AG04450 (cell line): ENCODE measurements around the gene SENP3. TPM values are rescaled to one million over a fixed set of nuclear protein-coding genes. Genes with fewer than 3 reads are reported as not detected.
A peak's percentile ranks its signal among the peaks of the same experiment; 100 is the strongest.

Experiments used
- CTCF ChIA-PET: fragments of 300-600, 350-600 bp; formaldehyde crosslinking; extraction: SDS; loops from one replicate; lab custom pipeline; 2022; ENCODE audit warnings: antibody characterized with exemption, inconsistent platforms; lab: Charles Lee
- POLR2A ChIA-PET: fragments of 350-600 bp; formaldehyde crosslinking; extraction: SDS; loops from one replicate; lab custom pipeline; 2021; ENCODE audit warnings: antibody characterized with exemption, inconsistent platforms; lab: Yijun Ruan, JAX
- DNase-seq: peaks from one replicate; pipeline ENCODE4 v3.0.0-alpha.2; 2011; ENCODE audit warnings: low read depth, low spot score
- H3K27ac ChIP-seq: one replicate; pipeline ENCODE4 v1.5.1; 2012; ENCODE audit warnings: low read depth, low read length, control low read depth
- H3K27me3 ChIP-seq: one replicate; pipeline ENCODE4 v1.6.0; 2012; ENCODE audit warnings: low read length; ENCODE audit not compliant: control insufficient read depth, insufficient read depth
- H3K4me3 ChIP-seq: 2 replicates; pipeline ENCODE4 v1.5.1; 2011; ENCODE audit warnings: mild to moderate bottlenecking, low read depth, low read length, control low read depth
- H3K9me3 ChIP-seq: 2 replicates; pipeline ENCODE4 v1.5.1; 2012; ENCODE audit warnings: low read length; ENCODE audit not compliant: control insufficient read depth, insufficient read depth
- polyA plus RNA-seq: library from polyadenylated mRNA; depleted of rRNA; stranded (reverse); fragments of >200 nt; gene quantifications from 2 replicates; pipeline ENCODE4 v1.2.3, GENCODE V29; 2011
- TF ChIP-seq, protein P1 (sequence below): IDR thresholded peaks from 2 replicates; pipeline ENCODE4 v1.5.1; 2011; ENCODE audit warnings: low read depth, low read length, control low read depth, inconsistent platforms

SENP3 gene
- polyA plus RNA-seq, 1 experiment, result 67.6 TPM

DNA sequence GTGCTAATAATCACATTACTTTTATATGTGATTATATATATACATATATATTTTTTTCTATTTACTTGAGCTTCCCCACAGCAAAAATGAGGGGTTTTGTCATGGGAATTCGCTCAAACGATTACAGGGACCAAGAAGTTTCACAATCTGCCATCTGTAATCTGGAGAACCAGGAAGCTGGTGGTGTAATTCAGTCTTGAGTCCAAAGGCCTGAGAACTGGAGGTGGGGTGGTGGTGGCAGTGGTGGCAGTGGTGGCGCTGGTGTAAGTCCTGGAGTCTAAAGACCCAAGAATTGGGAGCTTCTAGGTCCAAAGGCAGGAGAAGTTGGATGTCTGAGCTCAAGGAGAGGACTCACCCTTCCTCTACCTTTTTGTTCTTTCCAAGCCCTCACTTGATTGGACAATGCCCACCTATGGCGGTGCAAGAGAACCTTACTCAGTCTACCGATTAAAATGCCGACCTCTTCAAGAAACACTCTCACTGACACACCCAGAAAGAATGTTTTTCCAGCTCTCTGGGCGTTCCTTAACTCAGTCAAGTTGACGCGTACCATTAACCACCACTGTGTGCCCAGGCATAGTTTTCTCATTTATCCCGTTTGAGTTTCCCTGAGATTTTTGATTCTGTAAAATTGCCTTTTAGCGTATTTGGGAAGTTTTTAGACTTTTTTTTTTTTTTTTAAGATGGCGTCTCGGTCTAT, 45.7 kb upstream of the SENP3 start:
- no peaks in the 10 kb centered on the region for H3K27me3 ChIP-seq
- no peak overlapping the region for H3K4me3 ChIP-seq
- no peaks in the 10 kb centered on the region for H3K9me3 ChIP-seq
- CTCF ChIA-PET, result interaction anchor here (0.7 to 5.8 kb wide), 7 partner anchors 10 to 172 kb away, joined by 3 to 116 read pairs (median 8); partner anchors contain the start of genes SENP3, SOX15, TP53 and WRAP53
- no peak for DNase-seq
- TF ChIP-seq, protein P1, sequence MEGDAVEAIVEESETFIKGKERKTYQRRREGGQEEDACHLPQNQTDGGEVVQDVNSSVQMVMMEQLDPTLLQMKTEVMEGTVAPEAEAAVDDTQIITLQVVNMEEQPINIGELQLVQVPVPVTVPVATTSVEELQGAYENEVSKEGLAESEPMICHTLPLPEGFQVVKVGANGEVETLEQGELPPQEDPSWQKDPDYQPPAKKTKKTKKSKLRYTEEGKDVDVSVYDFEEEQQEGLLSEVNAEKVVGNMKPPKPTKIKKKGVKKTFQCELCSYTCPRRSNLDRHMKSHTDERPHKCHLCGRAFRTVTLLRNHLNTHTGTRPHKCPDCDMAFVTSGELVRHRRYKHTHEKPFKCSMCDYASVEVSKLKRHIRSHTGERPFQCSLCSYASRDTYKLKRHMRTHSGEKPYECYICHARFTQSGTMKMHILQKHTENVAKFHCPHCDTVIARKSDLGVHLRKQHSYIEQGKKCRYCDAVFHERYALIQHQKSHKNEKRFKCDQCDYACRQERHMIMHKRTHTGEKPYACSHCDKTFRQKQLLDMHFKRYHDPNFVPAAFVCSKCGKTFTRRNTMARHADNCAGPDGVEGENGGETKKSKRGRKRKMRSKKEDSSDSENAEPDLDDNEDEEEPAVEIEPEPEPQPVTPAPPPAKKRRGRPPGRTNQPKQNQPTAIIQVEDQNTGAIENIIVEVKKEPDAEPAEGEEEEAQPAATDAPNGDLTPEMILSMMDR, result no peak
- POLR2A ChIA-PET, result no interaction called here
- H3K27ac ChIP-seq, result no peak overlapping the region

DNA sequence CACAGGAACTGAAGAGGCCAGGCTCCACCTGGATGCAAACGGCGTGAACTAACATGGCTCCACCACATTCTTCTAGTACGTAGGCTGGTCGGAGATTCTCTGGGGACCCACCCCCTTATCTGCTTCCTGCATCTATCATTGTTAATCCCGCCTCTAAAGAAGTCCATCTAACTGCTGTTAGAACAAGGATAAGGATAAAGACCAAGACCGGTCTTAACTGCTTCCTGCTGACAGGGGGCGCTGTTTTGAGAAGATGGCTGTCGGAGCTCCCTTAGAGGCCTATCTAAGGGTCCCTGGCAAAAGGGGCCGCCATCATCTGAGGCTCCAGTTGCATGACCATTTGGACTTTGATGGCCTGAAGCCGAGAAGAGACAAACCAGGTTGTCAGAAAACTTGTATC, 38.7 kb upstream of the SENP3 start:
- H3K9me3 ChIP-seq, result peaks cover 11% of the 10 kb centered on the region
- CTCF ChIA-PET, result interaction anchor here (0.8 to 1.5 kb wide), 3 partner anchors 9 to 66 kb away, joined by 5 to 6 read pairs (median 5); no protein-coding TSS in a partner anchor
- no peaks in the 10 kb centered on the region for H3K27me3 ChIP-seq
- no peak for DNase-seq
- H3K4me3 ChIP-seq, result no peak overlapping the region
- no peak overlapping the region for H3K27ac ChIP-seq
- POLR2A ChIA-PET, result interaction anchor here (0.7 kb wide), 1 partner anchor 129 kb away, joined by 3 read pairs; no protein-coding TSS in a partner anchor
- TF ChIP-seq, protein P1, result peak; percentile 42

DNA sequence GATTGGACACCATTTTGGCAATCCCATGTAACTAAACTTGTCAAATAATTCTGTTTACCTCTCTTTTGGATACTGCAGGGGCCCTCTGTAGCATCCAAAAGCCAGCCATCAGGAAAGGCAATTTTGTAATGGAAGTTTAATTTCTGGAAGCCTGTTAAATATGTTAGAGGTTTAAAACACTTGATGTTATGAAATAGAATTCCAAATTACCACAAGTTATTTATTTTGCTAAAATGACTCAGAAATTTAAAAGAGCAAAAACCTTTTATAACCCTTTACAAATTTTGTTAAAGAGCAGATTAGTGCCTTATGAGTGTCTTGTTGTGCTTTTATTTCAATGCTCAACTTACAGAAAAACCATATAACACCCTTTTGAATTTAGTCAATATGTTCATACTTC, 32.9 kb upstream of the SENP3 start:
- H3K27ac ChIP-seq, result no peak overlapping the region
- no peaks in the 10 kb centered on the region for H3K27me3 ChIP-seq
- TF ChIP-seq, protein P1, result no peak
- CTCF ChIA-PET, result no interaction called here
- POLR2A ChIA-PET, result no interaction called here
- H3K4me3 ChIP-seq, result no peak overlapping the region
- peaks cover 29% of the 10 kb centered on the region for H3K9me3 ChIP-seq
- no peak for DNase-seq

DNA sequence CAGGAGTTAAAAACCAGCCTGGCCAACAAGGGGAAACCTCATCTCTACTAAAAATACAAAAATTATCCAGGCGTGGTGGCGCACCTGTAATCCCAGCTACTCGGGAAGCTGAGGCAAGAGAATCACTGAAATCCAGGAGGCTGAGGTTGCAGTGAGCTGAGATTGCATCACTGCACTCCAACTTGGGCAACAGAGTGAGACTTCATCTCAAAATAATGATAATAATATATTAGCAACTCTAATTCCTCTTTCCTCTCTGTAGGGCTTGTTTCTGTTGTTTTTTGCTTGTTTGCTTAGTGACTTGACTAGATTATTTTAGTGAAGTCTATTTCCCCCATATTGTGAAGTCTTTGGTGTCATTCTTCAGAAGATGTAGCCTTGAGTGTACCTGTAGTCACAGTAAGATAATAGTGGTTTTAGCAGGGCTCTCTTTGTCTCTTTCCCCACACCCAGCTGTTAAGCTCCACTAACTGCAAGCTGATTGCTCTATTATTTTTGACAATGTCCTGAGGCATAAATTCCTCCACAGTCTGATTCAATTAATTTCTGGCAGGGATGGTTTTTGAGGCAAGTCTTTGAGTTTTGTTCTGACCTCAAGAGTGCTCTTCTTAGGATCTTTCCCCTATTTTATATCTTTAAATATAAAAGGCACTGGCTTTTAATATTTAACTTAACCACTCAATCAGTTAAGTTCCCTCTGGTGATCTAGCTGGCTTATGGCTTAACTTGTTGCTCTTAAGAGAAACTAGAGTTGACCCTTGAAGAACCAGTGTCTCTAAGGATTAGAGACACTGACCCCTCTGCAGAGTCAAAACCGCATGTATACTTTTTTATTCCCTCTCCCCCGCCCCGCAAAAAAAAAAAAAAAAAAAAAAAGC, 31.5 kb upstream of the SENP3 start:
- POLR2A ChIA-PET, result interaction anchor here (0.7 kb wide), 2 partner anchors 11 to 28 kb away, joined by 6 read pairs; no protein-coding TSS in a partner anchor
- TF ChIP-seq, protein P1, result no peak
- no peak overlapping the region for H3K27ac ChIP-seq
- peaks cover 29% of the 10 kb centered on the region for H3K9me3 ChIP-seq
- no peak overlapping the region for H3K4me3 ChIP-seq
- DNase-seq, result no peak
- CTCF ChIA-PET, result no interaction called here
- no peaks in the 10 kb centered on the region for H3K27me3 ChIP-seq
